Inflammatory macrophage treated with lipopolysaccharide for 1 hour (primary cell): ENCODE data around the gene RAI1.

Source experiments
- DNase-seq, 2 donors: peaks; one replicate each; pipeline ENCODE4 v3.0.0-alpha.2; 2020 to 2022

RAI1 gene

DNA sequence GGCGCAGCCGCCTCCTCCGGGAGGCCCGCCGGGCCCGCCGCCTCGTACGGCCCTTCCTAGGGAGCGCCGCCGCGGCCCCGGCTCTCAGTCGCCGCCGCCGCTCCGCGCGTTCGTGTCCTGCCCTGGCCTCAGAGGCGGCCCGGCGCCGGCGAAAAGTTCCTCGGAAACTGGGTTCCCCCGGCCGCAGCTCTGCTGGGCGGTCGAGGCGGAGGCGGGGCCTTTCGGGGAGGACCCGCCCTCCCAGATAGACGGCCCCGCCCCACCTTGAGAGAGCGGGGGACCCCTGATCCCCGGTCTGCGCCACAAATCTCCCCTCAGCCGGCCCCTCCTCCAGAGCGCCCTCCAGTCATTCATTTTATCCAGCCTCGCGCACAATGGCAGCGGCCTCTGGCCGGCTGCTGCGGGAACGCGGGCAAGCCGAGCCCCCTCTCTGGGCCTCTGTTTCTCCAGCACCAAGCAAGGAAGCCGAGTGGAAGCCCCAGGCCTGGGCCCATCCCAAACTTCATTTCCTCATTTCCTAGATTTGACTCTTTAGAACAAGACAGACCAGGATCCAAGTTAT is 155.6 kb downstream of the RAI1 start, which contains the start of gene SREBF1:
SREBF1 (minus strand) TSS at position 169 of the 562 bp plus-strand sequence. CDS start 169 bp downstream, outside the sequence.
- DNase-seq = peak in 1 of 2 donors; percentile 57

GRCh38 chr17:17837380-17837821 is 156.1 kb downstream of the RAI1 start:
- DNase-seq = peak in 1 of 2 donors; percentile 50

GRCh38 chr17:17837966-17838962 is 157.0 kb downstream of the RAI1 start:
- DNase-seq = peak; percentile 48 to 58

- DNase-seq = peak; percentile 85 to 92
Measured at GRCh38 chr17:17839791-17840707, 158.8 kb downstream of the RAI1 start.

- no peak for DNase-seq
Measured at GRCh38 chr17:17840751-17841591, 159.7 kb downstream of the RAI1 start.

GRCh38 chr17:17841601-17842025 is 160.4 kb downstream of the RAI1 start:
- DNase-seq = no peak

GRCh38 chr17:17842111-17842876 is 161.0 kb downstream of the RAI1 start:
- no peak for DNase-seq

DNA sequence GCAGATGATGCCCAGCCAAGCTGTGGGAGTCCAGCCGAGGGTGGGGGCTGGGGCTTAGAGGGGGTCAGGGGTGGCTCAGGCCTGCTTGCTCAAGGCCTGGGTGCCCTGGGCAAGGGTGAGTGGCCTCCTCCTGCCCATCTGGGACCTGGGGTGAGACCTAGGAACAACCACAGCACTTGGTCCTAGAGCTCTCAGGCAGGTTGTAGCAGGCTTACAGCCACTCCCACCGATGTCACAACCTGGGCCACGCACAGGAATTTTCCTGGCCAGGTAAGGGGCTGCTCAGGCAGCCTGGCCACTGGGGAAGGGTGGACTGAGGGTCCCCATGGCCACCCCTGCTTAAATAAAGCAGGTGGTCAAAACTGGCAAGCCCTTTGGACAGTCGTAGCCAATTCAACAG is 161.8 kb downstream of the RAI1 start:
- DNase-seq = no peak

GRCh38 chr17:17844079-17844478 is 162.8 kb downstream of the RAI1 start:
- DNase-seq = no peak

DNA sequence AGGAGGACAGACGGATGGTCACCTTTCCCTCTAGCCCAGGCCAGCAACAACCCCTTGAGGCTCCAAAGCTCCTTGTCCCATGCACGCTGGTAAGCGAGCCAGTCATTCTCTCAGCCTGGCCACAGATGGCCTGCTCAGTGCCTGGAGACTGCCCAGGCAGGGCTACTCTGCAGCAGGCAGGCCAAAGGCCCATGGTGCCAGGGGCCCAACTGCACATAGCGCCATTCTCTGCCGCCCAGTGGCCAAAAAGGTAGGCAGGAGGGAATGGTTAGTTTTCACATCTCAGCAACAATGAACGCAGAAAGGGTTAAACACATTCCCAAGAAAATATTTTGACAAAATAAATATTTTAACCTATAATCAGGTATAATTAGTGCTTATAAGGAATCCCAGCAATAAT is 163.2 kb downstream of the RAI1 start:
- DNase-seq = no peak

- DNase-seq = no peak
Measured at GRCh38 chr17:17845046-17845775, 164.0 kb downstream of the RAI1 start.

GRCh38 chr17:17846003-17846402 is 164.7 kb downstream of the RAI1 start:
- no peak for DNase-seq

GRCh38 chr17:17846645-17847044 is 165.4 kb downstream of the RAI1 start:
- no peak for DNase-seq

DNA sequence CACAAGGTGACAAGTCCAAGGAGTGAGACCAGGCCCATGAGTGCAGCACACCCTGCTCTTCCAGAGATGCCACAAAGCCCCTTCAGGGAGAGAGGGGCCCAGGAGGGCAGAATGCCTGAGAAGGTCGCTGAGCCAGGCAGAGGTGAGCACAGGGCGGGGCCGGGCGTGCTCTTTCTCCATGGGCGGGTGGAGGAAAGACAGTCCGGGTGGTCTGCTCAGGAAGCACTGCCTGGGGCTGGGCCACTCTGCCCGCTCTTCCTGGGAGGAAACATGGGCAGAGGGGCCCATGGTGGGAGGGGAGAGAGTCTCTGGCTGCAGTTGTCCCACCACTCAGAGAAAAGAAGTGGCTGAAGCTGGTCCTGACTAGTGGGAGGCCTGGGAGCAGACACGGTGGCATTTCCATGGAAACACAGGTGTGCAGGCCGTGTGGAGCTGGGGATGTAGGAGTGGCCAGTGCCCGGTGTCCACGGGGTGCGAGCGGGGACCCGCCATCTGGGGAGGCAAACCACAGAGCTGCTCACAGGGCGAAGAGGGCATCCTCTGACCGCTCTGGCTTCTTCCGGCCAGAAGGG is 165.9 kb downstream of the RAI1 start:
- no peak for DNase-seq

DNA sequence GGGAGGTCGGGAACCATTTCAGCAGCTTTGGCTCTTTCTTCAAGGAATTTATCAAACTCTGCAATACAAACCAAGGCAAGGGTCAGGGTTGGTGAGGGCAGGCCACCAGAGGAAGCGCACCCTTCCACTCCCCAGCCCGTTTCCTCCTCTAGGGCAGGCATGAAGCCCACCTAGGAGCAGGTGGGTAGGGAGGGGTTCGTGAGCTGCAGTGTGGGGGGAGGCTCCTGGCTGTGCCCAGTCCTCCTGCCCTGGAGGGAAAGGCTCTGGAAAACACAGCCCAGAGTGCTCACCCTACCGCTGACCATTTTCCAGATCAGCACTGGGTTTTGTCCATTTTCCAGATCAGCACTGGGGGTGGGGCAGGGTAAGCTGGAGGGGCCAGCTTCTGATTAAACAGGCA is 166.5 kb downstream of the RAI1 start:
- DNase-seq = no peak

- no peak for DNase-seq
Measured at GRCh38 chr17:17848311-17849082, 167.2 kb downstream of the RAI1 start.

DNA sequence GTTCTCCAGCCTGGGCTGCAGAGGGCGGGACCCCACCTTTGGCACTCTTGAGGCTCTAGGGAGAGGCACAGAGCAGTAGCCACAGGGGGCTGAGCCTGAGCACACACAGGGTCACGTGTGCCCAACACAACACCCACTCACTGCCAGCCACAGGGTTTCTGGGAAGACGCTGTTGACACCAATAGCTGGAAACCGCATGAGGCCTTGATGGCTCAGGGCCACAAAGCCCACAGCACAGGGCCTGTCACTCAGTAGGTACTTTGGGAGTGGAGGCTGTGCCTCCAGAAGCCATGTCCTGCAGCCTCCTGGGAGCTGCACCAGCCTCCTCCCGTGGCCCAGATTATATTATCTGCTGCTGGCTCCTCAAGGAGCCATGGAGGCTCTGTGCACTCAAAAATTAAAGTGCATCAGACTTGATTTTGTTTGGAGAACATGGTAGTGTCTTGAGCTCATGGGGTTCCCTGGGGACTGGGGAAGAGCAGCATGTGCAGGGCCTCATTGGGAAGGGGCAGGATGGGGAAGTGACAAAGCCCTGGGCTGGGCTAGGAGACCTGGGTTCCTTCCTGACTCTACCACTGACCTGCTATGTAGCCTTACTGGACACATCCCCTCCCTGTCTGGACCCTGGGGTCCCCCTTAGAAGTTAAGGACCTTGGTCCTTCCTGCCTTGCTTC is 168.0 kb downstream of the RAI1 start:
- peak; percentile 81 to 86 for DNase-seq

GRCh38 chr17:17849845-17850373 is 168.7 kb downstream of the RAI1 start:
- DNase-seq = peak; percentile 45 to 69
